Neuronal stem cell (in vitro differentiated cells): Measurements from ENCODE around the gene PIK3C2B.
"Not testable (repeated sequence)": the region's sequence is repeated elsewhere in the genome, so short reads cannot be mapped to it uniquely, and the experiment has no call there.

Experiments
- DNase-seq: peaks from one replicate; pipeline ENCODE4 v3.0.0-alpha.2; 2013; ENCODE audit warnings: low spot score
- H2AFZ ChIP-seq: one replicate; pipeline ENCODE4 v1.6.1; 2013; ENCODE audit warnings: mild to moderate bottlenecking, low read length, inconsistent platforms
- H2AK5ac ChIP-seq: 2 replicates; pipeline ENCODE4 v1.6.1; 2013; ENCODE audit warnings: low read depth, mild to moderate bottlenecking, inconsistent platforms, low read length, moderate library complexity, mixed read lengths
- H2BK120ac ChIP-seq: 2 replicates; pipeline ENCODE4 v1.6.1; 2013; ENCODE audit warnings: low read depth, mild to moderate bottlenecking, inconsistent platforms, low read length, moderate library complexity, mixed read lengths
- H2BK12ac ChIP-seq: one replicate; pipeline ENCODE4 v1.6.1; 2013; ENCODE audit warnings: low read length, inconsistent platforms
- H2BK15ac ChIP-seq: 2 replicates; pipeline ENCODE4 v1.6.1; 2013; ENCODE audit warnings: mild to moderate bottlenecking, low read length, inconsistent platforms, mixed read lengths
- H2BK5ac ChIP-seq: one replicate; pipeline ENCODE4 v1.6.1; 2013; ENCODE audit warnings: inconsistent platforms, mild to moderate bottlenecking, low read length, moderate library complexity
- H3K14ac ChIP-seq: one replicate; pipeline ENCODE4 v1.6.1; 2013; ENCODE audit warnings: low read length, inconsistent platforms
- H3K18ac ChIP-seq: 2 replicates; pipeline ENCODE4 v1.6.1; 2013; ENCODE audit warnings: low read length, inconsistent platforms
- H3K23ac ChIP-seq: 2 replicates; pipeline ENCODE4 v1.6.1; 2013; ENCODE audit warnings: low read depth, mild to moderate bottlenecking, mixed read lengths, low read length, inconsistent platforms; ENCODE audit not compliant: poor library complexity
- H3K27ac ChIP-seq: replicated peaks from 3 replicates; pipeline ENCODE4 v1.5.1; 2013; ENCODE audit warnings: low read length, inconsistent platforms
- H3K27me3 ChIP-seq, 3 experiments: 2 replicates each; pipeline ENCODE4 v1.6.1; 2013; ENCODE audit warnings: low read length in 3 of 3, mild to moderate bottlenecking in 2 of 3, inconsistent platforms in 1 of 3, low read depth in 1 of 3, mixed read lengths in 1 of 3, moderate library complexity in 1 of 3; ENCODE audit not compliant: control insufficient read depth in 3 of 3, insufficient read depth in 3 of 3
- H3K36me3 ChIP-seq, 2 donors: replicated peaks in 1 of 2; 2 replicates each; pipeline ENCODE4 v1.6.1; 2013; ENCODE audit warnings: low read length in 2 of 2; ENCODE audit not compliant: control insufficient read depth in 2 of 2, insufficient read depth in 2 of 2
- H3K4ac ChIP-seq: 2 replicates; pipeline ENCODE4 v1.6.1; 2013; ENCODE audit warnings: inconsistent platforms, mild to moderate bottlenecking, low read length, moderate library complexity
- H3K4me1 ChIP-seq, 2 donors: 1 replicate in 1 of 2; 2 replicates in 1 of 2; pipeline ENCODE4 v1.6.1; 2013; ENCODE audit warnings: low read length in 2 of 2, low read depth in 1 of 2; ENCODE audit not compliant: control insufficient read depth in 2 of 2, insufficient read depth in 1 of 2
- H3K4me2 ChIP-seq: one replicate; pipeline ENCODE4 v1.6.1; 2013; ENCODE audit warnings: mild to moderate bottlenecking, low read length, inconsistent platforms; ENCODE audit not compliant: insufficient read depth, poor library complexity, severe bottlenecking
- H3K4me3 ChIP-seq, 2 donors: 2 replicates each; pipeline ENCODE4 v1.5.1; 2013; ENCODE audit warnings: low read length in 2 of 2, mild to moderate bottlenecking in 2 of 2, inconsistent platforms in 1 of 2, moderate library complexity in 1 of 2
- H3K79me1 ChIP-seq: one replicate; pipeline ENCODE4 v1.6.1; 2013; ENCODE audit warnings: low read depth, mild to moderate bottlenecking, inconsistent platforms, low read length, moderate library complexity
- H3K9ac ChIP-seq: one replicate; pipeline ENCODE4 v1.6.1; 2013; ENCODE audit warnings: mild to moderate bottlenecking, low read depth, low read length, inconsistent platforms; ENCODE audit not compliant: poor library complexity
- H3K9me3 ChIP-seq, 2 donors: replicated peaks in 1 of 2; 2 replicates each; pipeline versions ENCODE3 to v1.6.1; 2013; ENCODE audit warnings: low read length in 2 of 2, mild to moderate bottlenecking in 2 of 2, inconsistent platforms in 1 of 2, low read depth in 1 of 2, mixed read lengths in 1 of 2, moderate library complexity in 1 of 2; ENCODE audit not compliant: control insufficient read depth in 2 of 2, insufficient read depth in 1 of 2
- H4K8ac ChIP-seq: one replicate; pipeline ENCODE4 v1.6.1; 2013; ENCODE audit warnings: low read depth, mild to moderate bottlenecking, inconsistent platforms, low read length, moderate library complexity
- H4K91ac ChIP-seq: one replicate; pipeline ENCODE4 v1.6.1; 2013; ENCODE audit warnings: low read length, low read depth, mild to moderate bottlenecking, inconsistent platforms; ENCODE audit not compliant: poor library complexity
- WGBS, 2 donors: extraction: QIAGEN DNeasy Blood & Tissue Kit; methylation state at CpG; one replicate each; pipeline ENCODE4 v1.1.7; 2013; ENCODE audit warnings: missing lambda C conversion rate in 2 of 2, mixed read lengths in 1 of 2; ENCODE audit not compliant: insufficient read length in 2 of 2, insufficient replicate concordance in 1 of 2; ENCODE audit errors: extremely low coverage in 2 of 2; 5-methylcytosine and 5-hydroxymethylcytosine counted together

Gene PIK3C2B

GRCh38 chr1:204491655-204492054 lies 3.0 kb downstream of the PIK3C2B start:
- no peak for DNase-seq
- Histone ChIP-seq H3K27ac (no peak overlapping the region), H2AK5ac (no peak overlapping the region), H3K9ac (no peak overlapping the region), H3K79me1 (peaks cover 3% of the 10 kb centered on the region), H3K27me3 (peaks cover 0 to 4% (median 2%) of the 10 kb centered on the region in 3 experiments), H2BK120ac (no peak overlapping the region), H2AFZ (no peak overlapping the region), H3K9me3 (no peaks in the 10 kb centered on the region), H3K4ac (no peak overlapping the region), H3K4me1 (peaks cover 11 to 18% of the 10 kb centered on the region in 2 donors), H4K91ac (no peak overlapping the region), H2BK12ac (no peak overlapping the region), H3K4me2 (no peak overlapping the region), H3K4me3 (no peak overlapping the region), H2BK5ac (no peak overlapping the region), H3K14ac (no peak overlapping the region), H3K23ac (no peak overlapping the region), H4K8ac (no peak overlapping the region), H3K36me3 (peaks cover 2 to 28% of the 10 kb centered on the region in 2 donors), H3K18ac (no peak overlapping the region), H2BK15ac (no peak overlapping the region)

- no peak overlapping the region for H4K91ac ChIP-seq
- no peak overlapping the region for H3K14ac ChIP-seq
- no peak overlapping the region for H3K18ac ChIP-seq
- no peak overlapping the region for H2AK5ac ChIP-seq
- H3K36me3 ChIP-seq, result peaks cover 4 to 28% of the 10 kb centered on the region in 2 donors
- H3K4me2 ChIP-seq, result no peak overlapping the region
- no peak overlapping the region for H2BK12ac ChIP-seq
- peaks cover 5% of the 10 kb centered on the region for H3K79me1 ChIP-seq
- H3K4me1 ChIP-seq, result peaks cover 5 to 11% of the 10 kb centered on the region in 2 donors
- H3K4me3 ChIP-seq, result no peak overlapping the region
- 100% methylated on average over 2 of the region's 5 CpGs; no CpG with 5 or more reads in 1 of the 2 donors for WGBS, 2 donors
- H2BK120ac ChIP-seq, result no peak overlapping the region
- H2AFZ ChIP-seq, result no peak overlapping the region
- H3K27me3 ChIP-seq, result no peaks in the 10 kb centered on the region
- no peak overlapping the region for H4K8ac ChIP-seq
- no peak overlapping the region for H3K27ac ChIP-seq
- no peak overlapping the region for H2BK5ac ChIP-seq
- H3K9me3 ChIP-seq, result no peaks in the 10 kb centered on the region
- H3K4ac ChIP-seq, result no peak overlapping the region
- H2BK15ac ChIP-seq, result no peak overlapping the region
- no peak overlapping the region for H3K9ac ChIP-seq
- no peak overlapping the region for H3K23ac ChIP-seq
- no peak for DNase-seq
Measured at GRCh38 chr1:204487256-204487615, 7.4 kb downstream of the PIK3C2B start.

- H2BK5ac ChIP-seq, H3K4me2 ChIP-seq, H3K9ac ChIP-seq, H3K27ac ChIP-seq, DNase-seq, H4K91ac ChIP-seq, H3K4me3 ChIP-seq, H3K79me1 ChIP-seq, H2AK5ac ChIP-seq, H2AFZ ChIP-seq, H3K23ac ChIP-seq, H2BK120ac ChIP-seq, H3K27me3 ChIP-seq, H4K8ac ChIP-seq, H3K9me3 ChIP-seq, H3K14ac ChIP-seq, H2BK12ac ChIP-seq, H3K4ac ChIP-seq, H3K18ac ChIP-seq, H2BK15ac ChIP-seq: not testable (repeated sequence)
- Histone ChIP-seq H3K4me1 (peaks cover 9 to 16% of the 10 kb centered on the region in 2 donors), H3K36me3 (peaks cover 4 to 28% of the 10 kb centered on the region in 2 donors)
- WGBS, 2 donors, result no CpG with 5 or more reads among the region's 9 CpGs
Measured at GRCh38 chr1:204486513-204487255, 7.9 kb downstream of the PIK3C2B start.

- H3K27me3 ChIP-seq, result no peaks in the 10 kb centered on the region
Measured at GRCh38 chr1:204483791-204484190, 10.8 kb downstream of the PIK3C2B start.

More at GRCh38 chr1:204483791-204484190, 10.8 kb downstream of the PIK3C2B start:
- Histone ChIP-seq H3K9me3 (no peaks in the 10 kb centered on the region), H3K4ac (no peak overlapping the region), H2AFZ (no peak overlapping the region), H3K14ac (no peak overlapping the region), H3K23ac (peak overlapping the region; percentile 75), H3K79me1 (peaks cover 12% of the 10 kb centered on the region), H4K8ac (no peak overlapping the region), H4K91ac (no peak overlapping the region), H2BK12ac (peak overlapping the region; percentile 1), H3K36me3 (peaks cover 2 to 31% of the 10 kb centered on the region in 2 donors), H3K9ac (peak overlapping the region; percentile 30), H2BK5ac (no peak overlapping the region), H3K4me1 (peaks cover 10 to 26% of the 10 kb centered on the region in 2 donors), H3K27ac (no peak overlapping the region), H2AK5ac (no peak overlapping the region), H3K4me3 (no peak overlapping the region), H2BK15ac (no peak overlapping the region), H2BK120ac (no peak overlapping the region), H3K18ac (peak overlapping the region; percentile 67), H3K4me2 (no peak overlapping the region)
- no peak for DNase-seq
- no CpG with 5 or more reads among the region's 7 CpGs for WGBS, 2 donors
